NB4 (cell line): ENCODE results near the gene DSE.

Experiments used
- CTCF ChIP-seq: IDR thresholded peaks from one replicate; pipeline ENCODE4 v1.5.1; 2012; ENCODE audit warnings: low read depth, low read length
- MAX ChIP-seq: IDR thresholded peaks from 2 replicates; pipeline ENCODE4 v1.6.1; 2011; ENCODE audit warnings: low read depth, low read length
- MYC ChIP-seq: IDR thresholded peaks from 2 replicates; pipeline ENCODE4 v1.6.1; 2011; ENCODE audit warnings: low read depth, low read length
- POLR2A ChIP-seq: IDR thresholded peaks from 2 replicates; pipeline ENCODE4 v1.6.1; 2011; ENCODE audit warnings: mild to moderate bottlenecking; ENCODE audit not compliant: insufficient read length; ENCODE audit errors: extremely low read depth

- TF ChIP-seq CTCF (no peak), POLR2A (no peak), MAX (no peak), MYC (no peak)
Observed at GRCh38 chr6:116461331-116461931, 90.7 kb downstream of the DSE start, which contains the start of gene CALHM6.
